ENCODE data around the gene CCDC102A.
A peak's percentile ranks its signal among the peaks of the same experiment; 100 is the strongest.
"Not testable (repeated sequence)": the region's sequence is repeated elsewhere in the genome, so short reads cannot be mapped to it uniquely, and the experiment has no call there.

The CCDC102A gene

DNA sequence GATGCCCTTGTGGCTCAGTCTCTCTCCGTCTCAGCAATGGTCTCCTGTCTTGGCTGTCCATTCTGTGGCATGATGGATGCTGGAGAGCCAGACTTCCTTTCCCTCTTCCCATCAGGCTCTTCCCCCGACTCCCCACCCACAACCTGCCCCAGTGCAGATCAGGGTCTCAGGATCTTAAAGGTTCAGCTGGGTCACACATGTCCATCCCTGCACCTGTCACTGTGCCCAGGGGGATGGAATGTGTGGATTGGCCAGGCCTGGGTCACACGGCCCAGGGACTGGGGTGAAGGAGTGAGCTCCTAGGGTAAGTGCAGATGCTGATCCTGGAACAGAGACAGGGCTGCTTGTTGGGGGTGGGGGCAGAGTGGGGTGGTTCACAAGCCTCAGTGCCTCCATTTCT is 29.1 kb upstream of the CCDC102A start:
- no peak for DNase-seq (ENCODE audit: low spot score)

DNA sequence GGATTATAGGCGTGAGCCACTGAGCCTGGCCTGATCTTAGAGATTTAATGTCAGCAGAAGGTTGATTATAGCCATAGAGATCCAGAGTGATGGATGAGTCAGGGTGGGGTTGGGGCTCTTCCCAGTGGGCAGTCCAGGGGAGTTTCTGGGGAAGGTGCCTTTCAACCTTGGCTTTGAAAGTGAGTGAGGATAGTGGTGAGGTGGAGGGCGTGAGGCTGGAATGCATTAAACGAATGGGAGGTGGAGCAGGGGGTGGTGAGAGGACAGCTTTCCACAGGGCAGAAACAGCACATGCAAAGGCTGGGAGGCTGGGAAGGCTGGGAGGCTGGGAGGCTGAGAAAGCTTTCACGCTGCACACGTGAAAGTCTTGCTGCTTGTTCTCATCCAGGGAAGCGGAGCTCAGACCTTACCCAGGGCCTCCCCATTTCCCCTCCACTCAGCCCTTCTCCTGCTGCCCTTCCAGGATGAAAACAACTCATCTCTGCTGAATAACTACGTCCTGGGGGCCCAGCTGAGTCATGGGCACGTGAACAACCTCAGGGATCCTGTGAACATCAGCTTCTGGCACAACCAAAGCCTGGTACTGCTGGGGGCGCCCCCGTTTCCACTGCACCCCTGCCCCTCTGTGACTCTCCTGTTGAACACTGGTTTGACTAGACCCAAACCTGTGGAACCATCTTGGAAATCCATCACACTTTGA is 28.4 kb upstream of the CCDC102A start:
- DNase-seq (ENCODE audit: low spot score) = peak; percentile 28

DNA sequence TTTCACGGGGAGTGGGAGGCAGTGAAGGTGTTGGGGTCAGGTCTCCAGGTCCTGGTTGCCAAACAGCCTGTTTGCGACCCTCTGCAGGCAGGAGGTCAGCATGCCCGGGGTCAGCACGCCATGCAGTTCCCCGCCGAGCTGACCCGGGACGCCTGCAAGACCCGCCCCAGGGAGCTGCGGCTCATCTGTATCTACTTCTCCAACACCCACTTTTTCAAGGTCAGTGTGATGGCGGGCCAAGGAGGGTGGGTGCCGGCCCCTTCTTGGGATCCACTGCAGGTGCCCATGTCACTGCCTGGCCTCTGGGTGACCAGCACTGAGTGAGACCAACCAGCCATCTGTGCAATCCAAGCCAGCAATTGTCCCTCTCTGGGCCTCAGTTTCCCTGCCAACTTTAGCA is 27.4 kb upstream of the CCDC102A start:
- DNase-seq (ENCODE audit: low spot score) = no peak

DNA sequence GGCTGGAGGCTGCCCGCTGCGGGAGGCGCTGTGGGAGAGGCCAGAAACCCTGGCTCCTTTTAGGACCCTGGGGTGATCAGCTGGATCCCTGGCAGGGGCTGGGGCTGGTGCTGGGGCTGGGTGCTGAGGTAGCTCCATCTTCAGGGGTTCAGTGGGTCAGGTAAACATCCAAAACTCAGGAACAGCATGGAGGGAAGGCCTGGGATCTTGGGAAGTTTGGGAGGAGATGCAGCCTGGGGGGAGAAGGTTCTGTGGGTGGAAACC is 27.0 kb upstream of the CCDC102A start:
- no peak for DNase-seq (ENCODE audit: low spot score)

DNA sequence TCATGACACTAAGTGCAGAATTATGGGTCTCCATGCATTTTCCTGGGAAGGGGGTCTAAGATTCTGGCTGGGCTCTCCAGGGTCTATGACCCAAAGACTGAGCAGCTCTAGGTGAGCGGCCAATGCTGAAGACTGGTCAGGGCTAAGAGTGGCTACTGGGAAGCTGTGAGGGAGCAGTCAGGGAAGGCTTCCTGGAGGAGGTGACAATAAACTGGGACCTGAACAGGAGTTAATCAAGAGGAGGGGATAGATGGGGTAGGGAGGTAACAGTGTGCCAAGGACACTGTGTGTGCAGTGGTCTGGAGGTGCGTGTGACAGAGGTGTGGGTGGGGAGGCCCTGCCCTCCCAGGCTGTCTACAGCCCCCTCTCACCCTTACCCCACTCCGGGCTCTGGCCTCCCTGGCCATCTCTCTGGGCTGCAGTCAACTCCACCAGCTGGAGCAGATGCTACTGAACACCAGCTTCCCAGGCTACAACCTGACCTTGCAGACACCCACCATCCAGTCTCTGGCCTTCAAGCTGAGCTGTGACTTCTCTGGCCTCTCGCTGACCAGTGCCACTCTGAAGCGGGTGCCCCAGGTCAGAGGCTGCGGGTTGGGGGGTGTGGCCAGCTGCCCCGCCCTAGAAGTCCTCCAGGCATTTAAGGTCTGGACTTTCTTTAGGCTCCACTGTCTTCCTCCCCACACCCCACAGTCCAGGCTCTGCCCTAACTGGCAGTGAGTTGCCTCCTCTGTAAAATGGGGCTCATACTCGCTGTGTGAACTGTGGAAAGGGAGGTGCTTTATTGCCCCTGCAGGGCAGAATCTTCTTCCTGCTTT is 26.5 kb upstream of the CCDC102A start:
- DNase-seq (ENCODE audit: low spot score) = no peak

DNA sequence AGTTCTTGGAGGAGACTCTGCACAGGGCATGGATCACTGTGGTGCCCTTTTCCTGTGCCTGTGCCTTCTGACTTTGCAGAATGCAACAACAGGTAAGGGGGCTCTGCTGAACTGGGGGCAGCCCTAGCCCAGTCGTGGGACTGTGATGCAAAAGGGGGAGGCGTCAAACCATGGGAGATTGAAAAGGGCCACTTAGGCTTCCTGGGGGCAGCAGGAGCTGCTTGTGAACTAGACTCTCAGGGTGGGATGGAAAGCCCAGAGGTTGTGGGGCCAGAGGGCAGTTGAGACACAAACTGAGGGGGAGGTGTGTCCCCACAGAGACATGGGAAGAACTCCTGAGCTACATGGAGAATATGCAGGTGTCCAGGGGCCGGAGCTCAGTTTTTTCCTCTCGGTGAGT is 25.7 kb upstream of the CCDC102A start:
- no peak for DNase-seq (ENCODE audit: low spot score)

DNA sequence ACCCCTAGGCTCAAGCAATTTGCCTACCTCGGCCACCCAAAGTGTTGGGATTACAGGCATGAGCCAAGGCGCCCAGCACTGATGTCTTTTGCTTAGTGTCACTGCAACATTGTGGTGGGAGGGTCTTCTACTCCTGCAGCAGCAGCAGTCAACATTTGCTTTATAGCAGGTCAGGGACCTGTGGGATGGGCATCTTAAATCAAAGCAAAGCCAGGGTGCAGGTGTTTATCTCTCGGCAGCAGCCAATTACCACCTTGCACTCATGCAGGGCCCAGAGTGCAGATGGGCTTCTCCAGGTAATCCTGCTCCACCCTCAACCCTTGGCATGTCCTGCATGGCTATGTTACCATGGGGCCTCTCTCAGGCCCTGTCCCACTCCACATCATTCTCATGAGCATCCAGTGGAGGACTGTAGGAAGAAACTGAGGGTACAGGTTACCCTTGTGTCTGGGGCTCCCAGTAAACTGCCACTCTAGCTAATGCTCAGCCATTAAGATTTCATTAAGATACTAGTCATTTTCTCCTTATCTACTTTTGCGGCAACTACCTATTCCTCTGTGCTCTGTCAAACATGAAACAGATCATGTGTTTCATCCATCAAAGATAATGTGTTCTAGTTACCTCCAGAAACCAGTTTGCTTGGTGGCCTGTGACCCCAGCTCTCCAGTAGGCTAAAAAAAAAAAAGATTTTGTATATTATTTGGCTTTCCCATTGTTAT is 22.9 kb upstream of the CCDC102A start:
- DNase-seq (ENCODE audit: low spot score) = no peak

DNA sequence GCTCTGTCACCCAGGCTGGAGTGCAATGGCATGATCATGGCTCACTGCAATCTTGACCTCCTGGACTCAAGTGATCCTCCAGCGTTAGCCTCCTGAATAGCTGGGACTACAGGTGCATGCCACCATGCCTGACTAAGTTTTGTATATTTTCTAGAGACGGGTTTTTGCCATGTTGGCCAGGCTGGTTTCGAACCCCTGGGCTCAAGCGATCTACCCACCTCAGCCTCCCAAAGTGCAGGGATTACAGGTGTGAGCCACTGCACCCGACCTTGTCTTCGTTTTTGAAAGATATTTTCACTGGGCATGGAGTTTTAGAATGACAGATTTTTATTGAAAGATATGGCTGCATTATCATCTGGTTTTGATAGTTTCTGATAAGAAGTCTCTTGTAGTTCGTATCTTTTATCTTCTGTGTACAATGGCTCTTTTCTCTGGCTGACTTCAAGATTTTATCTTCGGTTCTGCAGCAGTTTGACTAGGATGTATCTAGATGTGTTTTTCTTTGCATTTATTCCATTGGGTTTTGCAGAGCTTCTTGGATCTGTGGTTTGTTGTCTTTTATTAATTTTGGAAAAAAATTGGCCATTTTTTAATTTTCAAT is 20.7 kb upstream of the CCDC102A start:
- DNase-seq (ENCODE audit: low spot score) = no peak

DNA sequence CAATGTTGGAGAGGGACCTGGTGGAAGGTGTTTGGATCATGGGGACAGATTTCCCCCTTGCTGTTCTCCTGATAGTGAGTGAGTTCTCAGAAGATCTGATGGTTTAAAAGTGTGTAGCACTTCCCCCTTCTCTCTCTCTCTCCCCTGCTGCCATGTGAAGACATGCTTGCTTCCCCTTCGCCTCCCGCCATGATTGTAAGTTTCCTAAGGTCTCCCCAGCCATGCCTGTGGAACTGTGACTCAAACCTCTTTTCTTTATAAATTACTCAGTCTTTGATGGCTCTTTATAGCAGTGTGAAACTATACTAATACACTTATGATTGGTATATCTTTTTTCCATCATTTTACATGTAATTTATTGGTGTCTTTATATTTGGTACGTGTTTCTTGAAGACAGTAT is 19.5 kb upstream of the CCDC102A start:
- no peak for DNase-seq (ENCODE audit: low spot score)

DNA sequence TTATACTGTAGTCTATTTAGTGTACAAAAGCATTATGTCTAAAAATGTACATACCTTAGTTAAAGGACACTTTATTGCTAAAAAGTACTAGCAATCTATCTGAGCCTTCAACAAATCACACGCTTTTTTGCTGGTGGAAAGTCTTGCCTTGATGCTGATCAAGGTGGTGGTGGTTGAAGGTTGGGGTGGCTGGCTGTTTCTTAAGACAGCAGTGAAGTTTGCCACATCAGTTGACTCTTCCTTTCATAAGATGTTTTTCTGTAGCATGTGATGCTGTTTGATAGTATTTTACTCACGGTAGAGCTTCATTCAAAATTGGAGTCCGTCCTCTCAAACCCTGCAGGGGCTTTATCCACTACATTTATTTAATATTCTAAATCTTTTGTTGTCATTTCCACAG is 14.7 kb upstream of the CCDC102A start:
- DNase-seq (ENCODE audit: low spot score) = no peak

DNA sequence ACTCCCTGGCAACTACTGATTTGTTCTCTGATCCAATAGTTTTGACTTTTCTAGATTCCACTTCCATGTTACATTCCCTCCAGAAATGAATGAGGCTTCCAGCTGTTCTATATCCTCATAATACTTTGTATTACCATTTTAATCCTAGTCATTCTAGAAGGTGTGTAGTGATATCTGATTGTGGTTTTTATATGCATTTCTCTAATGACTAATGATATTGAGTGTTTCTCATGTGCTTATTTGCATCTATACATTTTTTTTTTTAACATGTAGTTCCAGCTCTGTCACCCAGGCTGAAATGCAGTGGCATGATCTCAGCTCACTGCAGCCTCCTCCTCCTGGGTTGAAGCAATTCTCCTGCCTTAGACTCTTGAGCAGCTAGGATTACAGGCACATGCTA is 13.4 kb upstream of the CCDC102A start:
- no peak for DNase-seq (ENCODE audit: low spot score)

DNA sequence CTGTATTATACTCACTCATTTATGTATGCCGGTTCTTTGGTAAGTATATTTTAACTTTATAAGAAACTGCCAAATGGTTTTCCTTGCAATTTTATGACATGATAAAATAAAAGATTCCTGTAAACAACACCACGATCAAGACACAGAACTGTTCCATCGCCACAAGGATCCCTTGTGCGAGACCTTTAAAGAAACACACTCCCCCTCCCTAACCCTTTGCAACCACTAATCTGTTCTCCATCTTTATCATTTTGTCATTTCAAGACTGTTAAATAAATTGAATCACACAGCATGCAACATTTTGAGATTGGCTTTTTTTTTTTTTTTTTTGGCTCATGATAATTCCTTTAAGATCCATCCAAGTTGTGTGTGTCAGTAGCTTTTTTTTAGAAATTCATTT is 12.0 kb upstream of the CCDC102A start:
- DNase-seq (ENCODE audit: low spot score) = no peak

DNA sequence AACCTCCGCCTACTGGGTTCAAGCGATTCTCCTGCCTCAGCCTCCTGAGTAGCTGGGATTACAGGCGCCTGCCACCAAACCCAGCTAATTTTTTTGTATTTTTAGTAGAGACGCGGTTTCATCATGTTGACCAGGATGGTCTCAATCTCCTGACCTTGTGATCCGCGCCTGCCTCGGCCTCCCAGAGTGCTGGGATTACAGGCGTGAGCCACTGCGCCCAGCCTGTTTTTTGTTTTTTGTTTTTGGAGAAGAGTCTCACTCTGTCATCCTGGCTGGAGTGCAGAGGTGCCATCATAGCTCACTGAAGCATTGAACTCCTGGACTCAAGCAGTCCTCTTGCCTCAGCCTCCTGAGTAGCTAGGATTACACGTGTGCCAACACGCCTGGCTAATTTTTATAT is 11.2 kb upstream of the CCDC102A start:
- DNase-seq (ENCODE audit: low spot score) = not testable (repeated sequence)

DNA sequence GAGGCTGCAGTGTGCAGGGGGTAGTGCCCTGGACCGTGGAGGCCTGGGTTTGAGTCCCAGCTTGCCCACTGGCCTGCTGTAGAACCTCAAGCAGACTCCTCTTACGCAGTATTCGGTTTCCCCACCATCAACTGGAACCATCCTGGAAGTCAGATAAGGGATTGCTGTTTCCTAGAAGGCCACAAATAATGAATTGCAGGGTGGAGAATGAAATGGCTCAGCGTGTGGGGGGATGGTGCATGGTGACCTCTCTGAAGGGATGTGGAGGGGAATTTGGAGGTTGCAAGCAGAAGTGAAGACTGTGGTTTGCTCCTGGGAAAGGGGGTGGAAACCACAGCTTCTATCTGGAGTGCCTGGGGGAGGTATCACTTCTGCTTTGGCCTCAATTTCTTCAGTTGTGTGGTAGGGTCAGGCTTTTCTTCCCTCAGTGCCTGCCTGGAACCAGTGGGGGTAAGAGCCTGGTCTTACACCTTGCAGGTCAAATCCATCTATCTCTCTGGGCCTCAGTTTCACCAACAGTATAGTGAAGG is 7.8 kb upstream of the CCDC102A start:
- no peak for DNase-seq (ENCODE audit: low spot score)

DNA sequence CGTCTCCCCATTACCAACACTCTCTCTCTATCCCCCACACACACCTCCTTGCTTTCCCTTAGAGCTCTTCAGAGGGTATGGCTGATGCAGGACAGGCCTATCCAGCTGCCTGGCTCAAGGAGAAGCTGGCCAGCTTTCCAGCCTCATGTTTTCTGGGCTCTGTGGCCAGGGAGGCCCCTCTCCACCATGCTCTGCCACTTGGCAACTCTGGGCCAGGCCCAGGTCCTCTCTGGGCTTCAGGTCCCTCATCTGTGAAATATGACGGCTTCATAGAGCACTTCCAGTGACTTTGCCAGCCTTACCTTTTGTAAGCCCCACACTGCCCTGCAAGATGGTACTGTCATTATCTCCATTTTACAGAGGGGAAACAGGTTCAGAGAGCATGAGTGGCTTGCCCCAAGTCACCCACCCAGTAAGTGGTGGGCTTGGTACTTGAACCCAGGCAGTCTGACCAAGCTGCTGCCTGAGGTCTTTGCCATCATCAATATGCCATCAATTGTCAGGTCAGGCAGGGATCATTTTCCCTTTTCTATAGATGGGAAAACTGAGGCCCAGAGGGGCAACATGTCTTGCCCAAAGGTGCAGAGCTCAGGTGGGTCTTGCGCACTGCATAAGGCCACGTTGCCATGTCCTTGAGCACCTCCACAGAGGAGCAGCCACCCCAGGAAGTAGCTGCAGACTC is 5.5 kb upstream of the CCDC102A start:
- DNase-seq (ENCODE audit: low spot score) = no peak

DNA sequence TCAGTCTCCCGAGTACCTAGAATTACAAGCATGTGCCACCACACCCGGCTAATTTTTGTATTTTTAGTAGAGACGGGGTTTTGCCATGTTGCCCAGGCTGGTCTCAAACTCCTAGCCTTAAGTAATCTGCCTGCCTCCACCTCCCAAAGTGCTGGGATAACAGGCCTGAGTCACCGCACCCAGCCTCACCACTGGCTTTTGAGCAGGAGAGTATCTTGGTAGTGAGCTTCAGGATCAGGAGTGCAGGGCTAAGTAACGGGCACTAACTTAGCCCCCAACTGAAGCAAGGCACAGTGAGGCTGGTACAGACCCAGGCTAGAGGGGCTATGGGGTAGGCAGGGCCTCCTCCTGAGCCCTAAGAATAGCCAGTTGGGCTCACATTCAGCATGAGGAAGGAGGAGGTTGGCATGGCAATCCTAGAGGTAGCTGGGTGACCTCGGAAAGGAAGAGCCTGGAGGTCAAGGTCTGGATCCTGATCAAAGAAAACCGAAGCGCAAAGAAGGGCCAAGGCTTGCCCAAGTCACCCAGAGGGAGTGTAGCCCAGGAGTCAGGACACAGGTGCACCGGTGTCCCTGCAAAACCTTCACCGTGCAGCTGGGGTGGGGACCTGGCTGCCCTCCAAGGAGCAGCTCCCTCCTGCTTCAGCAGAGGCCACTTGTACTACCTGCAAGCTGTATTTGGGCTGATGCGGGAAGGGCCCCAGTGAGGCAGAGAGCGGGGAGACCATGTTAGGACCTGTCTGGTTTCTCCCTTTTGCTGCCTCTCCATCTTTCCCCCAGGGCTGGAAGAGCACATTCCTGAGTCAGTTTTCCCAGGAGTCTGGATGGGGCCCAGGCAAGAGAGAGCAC is 4.8 kb upstream of the CCDC102A start:
- DNase-seq (ENCODE audit: low spot score) = no peak

DNA sequence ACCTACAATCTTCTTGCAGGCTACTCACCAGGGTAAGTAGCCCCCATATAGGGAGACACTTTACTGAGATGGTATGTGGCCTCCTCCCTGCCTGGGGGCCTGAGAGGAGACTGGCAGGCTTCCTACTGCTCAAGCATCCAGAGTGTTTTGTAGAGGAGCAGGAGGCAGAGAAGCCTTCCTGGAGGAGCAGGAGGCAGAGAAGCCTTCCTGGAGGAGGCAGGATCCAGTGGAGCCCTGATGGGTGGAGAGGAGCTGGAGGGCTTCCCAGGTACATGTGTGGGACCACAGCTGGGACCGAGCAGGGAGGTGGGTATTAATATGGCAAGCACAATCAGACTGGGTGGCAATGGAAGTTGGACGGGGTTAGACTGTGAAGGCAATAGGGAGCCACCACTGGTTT is 4.0 kb upstream of the CCDC102A start:
- DNase-seq (ENCODE audit: low spot score) = no peak

DNA sequence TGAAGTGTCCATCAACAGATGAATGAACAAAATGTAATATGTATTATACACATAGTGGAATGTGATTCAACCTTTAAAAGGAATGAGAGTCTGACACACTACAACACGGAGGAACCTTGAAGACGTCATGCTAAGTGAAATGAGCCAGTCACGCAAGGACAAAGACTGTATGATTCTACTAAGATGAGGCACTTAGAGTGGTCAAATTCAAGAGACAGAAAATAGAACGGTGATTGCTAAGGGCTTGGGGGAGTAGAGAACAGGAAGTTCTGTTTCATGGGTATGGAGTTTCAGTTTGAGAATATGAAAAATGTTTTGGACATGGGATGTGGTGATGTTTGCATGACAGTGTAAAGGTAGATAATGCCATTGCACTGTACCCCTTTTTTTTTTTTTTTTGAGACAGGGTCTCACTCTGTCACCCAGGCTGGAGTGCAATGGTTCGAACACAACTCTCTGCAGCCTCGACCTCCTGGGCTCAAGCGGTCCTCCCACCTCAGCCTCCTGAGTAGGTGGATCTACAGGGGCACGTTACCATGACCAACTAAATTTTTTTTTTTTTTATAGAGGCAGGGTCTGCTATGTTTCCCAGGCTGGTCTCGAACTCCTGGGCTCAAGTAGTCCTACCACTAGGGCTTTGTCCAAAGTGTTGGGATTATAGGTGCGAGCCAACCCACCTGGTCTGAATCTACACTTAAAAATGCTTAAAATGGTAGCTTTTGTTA is 2.9 kb upstream of the CCDC102A start:
- DNase-seq (ENCODE audit: low spot score) = no peak

DNA sequence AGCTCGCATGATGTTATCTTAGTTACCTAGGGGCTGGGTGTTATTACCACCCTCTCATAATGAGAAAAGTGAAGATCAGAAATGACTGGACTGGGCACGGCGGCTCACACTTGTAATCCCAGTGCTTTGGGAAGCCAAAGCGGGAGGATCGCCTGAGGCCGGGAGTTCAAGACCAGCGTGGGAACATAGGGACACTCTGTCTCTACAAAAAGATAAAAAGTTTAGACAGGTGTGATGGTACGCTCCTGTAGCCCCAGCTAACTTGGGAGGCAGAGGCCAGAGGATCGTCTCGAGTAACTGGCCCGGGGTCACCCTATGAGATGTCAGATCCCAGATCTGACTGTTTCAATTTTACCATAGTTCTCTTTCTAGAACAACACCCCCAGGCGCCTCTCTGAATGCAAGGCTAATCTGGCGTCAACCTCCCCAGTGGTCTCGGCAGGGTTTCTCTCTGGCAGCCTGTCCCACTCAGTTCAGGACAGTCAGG is 1.9 kb upstream of the CCDC102A start:
- DNase-seq (ENCODE audit: low spot score) = no peak

DNA sequence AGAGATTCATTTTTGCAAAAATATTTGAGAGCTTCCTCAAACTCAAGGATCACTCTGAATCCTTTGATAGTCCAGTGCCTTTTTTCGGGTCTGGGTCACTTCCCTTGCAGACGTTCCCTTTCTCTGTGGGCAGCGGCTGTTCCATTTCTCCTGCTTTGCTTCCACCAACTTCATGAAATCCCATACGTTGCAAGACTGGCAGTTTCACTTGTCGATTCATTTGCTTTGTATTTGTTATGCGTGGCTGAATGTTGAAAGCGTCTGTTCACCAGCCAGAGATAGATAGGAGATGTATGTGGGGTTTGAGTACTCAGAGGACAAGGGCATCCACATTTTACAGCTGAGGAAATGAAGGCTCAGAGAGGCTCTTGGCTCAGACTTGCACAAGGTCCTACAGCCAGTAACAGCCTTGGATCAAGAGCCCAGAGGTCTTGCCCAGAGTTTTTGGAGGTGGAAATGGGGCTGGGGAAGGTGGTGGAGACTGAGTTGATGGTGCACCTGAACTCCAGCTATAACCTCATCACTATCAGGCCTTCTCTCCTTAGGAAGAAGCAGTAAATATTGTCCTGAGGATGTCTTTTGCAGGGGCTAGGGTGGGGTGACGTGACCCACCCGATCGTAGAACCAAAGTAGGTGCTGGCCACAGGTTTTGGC is 1.3 kb upstream of the CCDC102A start:
- no peak for DNase-seq (ENCODE audit: low spot score)

Data from AG08395 (cell line).